Stimulated activated CD4-positive, alpha-beta T cell treated with anti-CD3 and anti-CD28 coated beads, Interleukin-1b, Interleukin-23, amount 100 ng/mL, for 48 hours (primary cell): ENCODE results near the gene DSTYK.
"Not testable (repeated sequence)": the region's sequence is repeated elsewhere in the genome, so short reads cannot be mapped to it uniquely, and the experiment has no call there.

Source experiments
- DNase-seq: peaks from one replicate; pipeline ENCODE4 v3.0.0-alpha.2; 2020

DSTYK gene

DNA sequence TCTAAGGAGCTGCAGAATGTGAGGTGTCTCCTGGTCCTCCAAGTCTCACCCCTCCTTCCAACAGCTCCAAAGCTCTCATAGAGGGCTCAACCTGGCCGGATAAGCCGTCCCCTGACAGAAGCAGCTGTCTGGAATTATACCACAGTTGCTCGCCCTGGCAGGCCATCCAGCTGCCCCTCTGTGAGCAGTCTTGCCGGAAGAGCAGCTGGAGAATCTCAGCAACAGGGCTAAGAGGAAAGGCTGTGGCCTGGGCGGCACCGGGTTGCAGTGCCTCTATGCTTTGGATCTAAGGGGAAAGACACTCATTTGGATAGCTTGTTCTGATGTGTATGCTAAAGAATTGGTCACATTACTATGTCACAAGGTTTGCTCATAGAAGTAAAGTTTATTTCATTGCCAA lies 28.6 kb upstream of the DSTYK start:
- DNase-seq, result no peak

- DNase-seq, result no peak
Observed at GRCh38 chr1:205239078-205239477, 27.6 kb upstream of the DSTYK start.

GRCh38 chr1:205237526-205238484 lies 26.3 kb upstream of the DSTYK start:
- DNase-seq, result peak; percentile 71

DNA sequence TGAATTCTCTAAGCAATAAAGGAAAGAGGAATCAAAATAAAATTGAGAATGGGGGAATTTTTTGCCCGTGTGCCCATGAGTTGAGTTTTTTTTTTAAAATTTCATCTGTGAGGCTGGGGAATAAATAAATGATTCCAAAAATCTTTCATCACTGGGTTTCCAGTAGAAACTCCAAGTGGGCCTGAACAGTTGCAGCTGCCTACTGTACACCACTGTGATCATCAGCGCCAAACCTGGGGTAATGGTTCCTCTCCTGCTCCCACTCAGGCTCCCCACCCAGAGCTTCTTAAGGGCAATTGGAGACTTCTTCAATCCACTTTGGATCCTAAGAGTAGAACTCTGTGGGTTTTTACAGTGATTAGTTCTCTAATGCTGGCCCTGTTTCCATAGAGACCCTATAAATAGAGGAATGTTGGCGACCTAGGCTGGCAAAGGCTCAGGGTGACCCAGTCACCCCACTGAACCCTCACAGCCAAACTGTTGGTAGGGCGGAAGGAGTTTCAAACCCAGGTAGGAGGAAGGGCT lies 25.5 kb upstream of the DSTYK start:
- no peak for DNase-seq

DNA sequence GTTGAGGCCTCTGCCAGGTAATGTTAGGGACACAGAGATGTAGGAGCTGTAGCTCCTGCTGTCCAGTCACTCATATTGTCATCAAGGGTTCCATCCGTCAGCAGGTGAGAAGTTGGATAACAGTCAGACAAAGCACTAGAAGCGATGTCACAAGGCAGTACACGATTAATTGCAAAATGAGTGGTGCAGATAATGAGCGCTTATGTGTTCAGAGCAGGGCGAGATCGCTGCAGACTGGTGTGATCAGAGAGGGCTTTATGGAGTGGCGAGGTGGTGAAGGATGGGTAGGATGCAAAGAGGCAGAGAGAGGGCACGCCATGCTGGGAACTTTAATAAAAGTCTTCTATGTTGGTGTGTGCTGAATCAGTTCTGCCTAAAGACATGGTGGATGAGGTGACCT lies 25.0 kb upstream of the DSTYK start:
- DNase-seq, result no peak

DNA sequence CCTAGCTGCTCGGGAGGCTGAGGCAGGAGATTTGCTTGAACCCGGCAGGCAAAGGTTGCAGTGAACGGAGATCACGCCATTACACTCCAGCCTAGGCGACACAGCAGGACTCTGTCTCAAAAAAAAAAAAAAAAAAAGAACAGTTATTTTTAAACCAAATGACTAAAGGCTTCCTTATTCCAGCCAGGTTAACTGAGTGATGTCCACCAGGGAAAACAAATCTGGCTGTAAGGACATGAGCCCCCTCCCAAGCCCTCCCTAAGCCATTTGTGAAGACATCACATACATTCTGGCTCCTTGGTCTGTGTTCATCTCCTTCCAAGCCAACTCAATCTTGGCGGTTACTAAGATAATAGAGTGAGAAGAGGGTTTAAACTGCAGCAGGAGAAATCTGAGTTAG lies 24.4 kb upstream of the DSTYK start:
- no peak for DNase-seq

- not testable (repeated sequence) for DNase-seq
Observed at GRCh38 chr1:205233986-205234385, 22.5 kb upstream of the DSTYK start.

GRCh38 chr1:205232945-205233397 lies 21.5 kb upstream of the DSTYK start:
- no peak for DNase-seq

DNA sequence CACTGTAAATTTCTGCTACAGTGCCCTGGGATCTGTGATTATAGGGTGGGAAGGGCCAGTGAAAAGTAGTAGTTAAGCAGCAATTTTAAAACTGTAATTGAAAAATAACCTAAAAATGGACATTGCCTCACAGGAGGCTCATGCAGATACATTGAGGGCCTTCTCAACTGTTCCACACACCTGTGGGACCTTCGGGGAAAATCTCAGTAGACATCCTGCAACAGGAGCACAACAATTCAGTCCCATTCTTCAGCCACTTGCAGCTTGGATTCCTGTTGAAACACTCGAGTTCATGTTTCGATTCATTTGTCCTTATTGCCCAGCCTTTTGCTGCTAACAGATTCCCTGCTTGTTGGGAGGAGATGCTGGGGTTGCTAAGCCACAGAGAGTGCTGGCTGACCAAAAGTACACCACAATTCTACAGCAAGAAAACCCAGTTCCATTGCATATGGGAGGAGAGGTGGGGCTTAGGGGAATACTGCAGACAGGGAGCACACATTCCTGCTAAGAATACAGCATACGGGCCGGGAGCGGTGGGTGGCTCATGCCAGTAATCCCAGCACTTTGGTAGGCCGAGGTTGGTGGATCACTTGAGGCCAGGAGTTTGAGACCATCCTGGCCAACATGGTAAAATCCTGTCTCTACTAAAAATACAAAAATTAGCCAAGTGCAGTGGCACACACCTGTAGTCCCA lies 20.8 kb upstream of the DSTYK start:
- no peak for DNase-seq

DNA sequence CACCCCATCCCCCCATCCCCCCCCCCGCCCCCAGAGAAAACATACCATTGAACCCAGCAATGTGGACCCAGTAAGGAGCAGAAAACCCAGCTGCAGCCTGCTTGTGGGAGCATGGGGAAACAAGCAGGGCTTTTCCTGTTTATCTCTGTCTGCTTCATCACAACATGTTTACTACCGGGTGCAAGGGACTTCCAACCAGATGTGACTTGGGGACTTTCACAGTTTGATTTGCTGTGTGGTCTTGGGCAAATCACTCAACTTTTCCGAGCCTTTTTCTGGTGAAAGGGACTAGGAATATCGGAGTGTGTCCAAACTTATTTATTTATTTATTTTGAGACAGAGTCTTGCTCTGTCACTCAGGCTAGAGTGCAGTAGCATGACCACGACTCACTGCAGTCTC lies 19.5 kb upstream of the DSTYK start:
- DNase-seq, result no peak

- DNase-seq, result no peak
Observed at GRCh38 chr1:205229916-205230700, 18.6 kb upstream of the DSTYK start.

DNA sequence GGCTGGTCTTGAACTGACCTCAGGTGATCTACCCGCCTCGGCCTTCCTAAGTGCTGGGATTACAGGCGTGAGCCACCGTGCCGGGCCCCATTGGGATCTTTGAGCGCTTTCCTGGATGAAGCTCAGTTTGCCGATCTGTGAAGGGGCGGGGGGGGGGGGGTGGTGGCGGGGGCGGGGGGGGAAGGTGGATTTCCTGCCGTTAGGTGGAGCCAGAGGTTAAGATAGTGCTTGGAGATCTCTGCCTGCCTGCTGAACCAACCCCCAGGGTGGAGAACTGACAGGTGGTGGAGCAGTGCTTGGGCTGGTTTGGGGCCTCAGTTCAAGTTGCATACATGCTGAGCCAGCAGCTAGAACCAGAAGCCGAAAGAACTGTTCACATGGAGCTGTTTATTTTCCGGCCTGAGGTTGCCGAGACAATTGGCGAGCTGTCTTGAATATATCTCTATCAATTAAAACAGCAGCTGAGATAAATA lies 17.9 kb upstream of the DSTYK start:
- peak; percentile 81 for DNase-seq

- no peak for DNase-seq
Observed at GRCh38 chr1:205228093-205228521, 16.6 kb upstream of the DSTYK start.

- DNase-seq, result peak; percentile 83
Observed at GRCh38 chr1:205227584-205228013, 16.1 kb upstream of the DSTYK start, which contains the start of gene TMCC2. TMCC2 (plus strand) TSS chr1:205227946; CDS start chr1:205228565, 619 bp downstream.

GRCh38 chr1:205226868-205227583 lies 15.5 kb upstream of the DSTYK start:
- no peak for DNase-seq

DNA sequence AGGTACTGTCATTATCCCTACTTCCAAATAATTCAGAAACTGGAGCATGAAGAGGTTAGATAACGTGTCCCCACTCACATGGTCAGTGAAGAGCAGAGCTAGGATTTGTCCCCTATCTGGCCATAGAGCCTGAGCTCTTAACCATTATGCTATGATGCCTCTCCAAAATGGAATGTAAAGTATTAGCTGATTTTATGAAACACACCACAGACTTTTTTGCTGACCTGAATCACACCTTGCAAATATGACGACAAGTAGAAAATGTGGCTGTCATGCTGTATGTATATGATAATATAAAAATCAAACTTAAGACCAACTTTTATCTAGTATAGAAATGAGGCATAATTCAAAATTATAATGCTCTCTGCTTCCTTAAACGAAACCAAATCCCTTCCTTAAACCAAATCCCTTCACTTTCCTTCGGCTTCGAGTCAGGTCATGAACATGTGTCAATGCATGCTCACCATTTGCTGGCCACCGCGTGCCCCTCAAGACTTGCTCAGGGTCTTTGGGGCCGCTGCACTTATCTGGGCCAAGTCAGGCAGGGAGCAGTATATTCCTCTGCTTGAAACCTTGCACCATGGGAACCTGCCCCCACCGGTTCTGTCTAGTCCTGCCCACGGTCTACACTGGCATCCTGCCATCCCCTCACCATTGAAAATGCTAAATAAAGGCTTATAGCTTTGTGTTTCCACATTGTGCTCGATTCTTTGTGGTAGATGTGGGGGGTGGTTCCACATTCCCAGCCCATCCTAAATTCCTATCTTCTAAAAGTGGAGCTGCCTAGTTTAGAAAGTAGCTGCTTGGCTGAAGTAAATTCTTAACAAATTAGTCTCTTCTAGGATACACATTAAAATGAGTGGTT lies 14.6 kb upstream of the DSTYK start:
- no peak for DNase-seq

DNA sequence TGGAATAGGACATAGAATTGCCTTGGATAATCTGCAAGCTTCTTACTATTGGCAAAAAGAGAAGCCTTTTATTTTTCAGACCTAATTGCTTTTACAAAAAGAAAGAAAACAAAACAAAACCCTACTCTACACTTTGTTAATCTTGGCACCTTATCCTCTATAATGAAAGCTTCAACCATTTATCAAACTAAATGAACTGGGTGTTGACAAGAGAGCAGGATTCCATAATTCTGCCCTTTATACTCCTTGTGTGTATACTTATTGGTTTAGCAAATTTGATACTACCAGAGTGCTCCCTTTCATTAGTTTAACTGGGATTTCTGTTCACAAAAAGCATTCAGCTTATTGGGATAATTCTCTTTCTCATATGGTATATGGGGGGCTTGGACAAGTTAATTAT lies 13.2 kb upstream of the DSTYK start:
- DNase-seq, result no peak

- DNase-seq, result no peak
Observed at GRCh38 chr1:205220421-205220820, 8.9 kb upstream of the DSTYK start.

GRCh38 chr1:205217418-205217817 lies 5.9 kb upstream of the DSTYK start:
- DNase-seq, result no peak

GRCh38 chr1:205216588-205216987 lies 5.1 kb upstream of the DSTYK start:
- no peak for DNase-seq

DNA sequence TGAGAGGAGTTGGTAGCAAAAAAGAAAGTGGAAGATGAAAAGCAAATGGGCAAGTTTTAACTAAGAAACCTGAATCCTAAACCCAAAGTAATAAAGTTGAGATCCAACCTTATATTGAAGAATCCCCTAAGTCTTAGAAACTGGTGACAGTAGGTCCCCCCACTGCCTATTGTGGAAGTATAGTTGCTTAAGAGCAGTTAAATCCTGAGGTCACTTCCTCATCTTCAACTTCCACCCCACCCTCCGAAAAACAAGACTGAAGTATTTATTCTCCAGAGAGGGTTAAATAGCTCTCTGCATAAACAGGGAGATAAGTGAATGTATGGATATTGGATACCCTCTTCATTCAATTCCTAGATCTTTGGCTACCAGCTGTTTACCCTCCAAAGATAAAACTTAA lies 3.3 kb upstream of the DSTYK start:
- DNase-seq, result no peak
